GM19455 (cell line): Measurements from ENCODE around the gene SNU13.
"Not testable (repeated sequence)": the region's sequence is repeated elsewhere in the genome, so short reads cannot be mapped to it uniquely, and the experiment has no call there.

Experiments
- ATAC-seq: cut with Tn5 transposase; IDR thresholded peaks from one replicate; pipeline ENCODE4 v1.9.1; 2021; ENCODE audit not compliant: unreplicated experiment

SNU13 gene

GRCh38 chr22:41682033-41682807, 6.4 kb downstream of the SNU13 start:
- peak; percentile 74 for ATAC-seq

DNA sequence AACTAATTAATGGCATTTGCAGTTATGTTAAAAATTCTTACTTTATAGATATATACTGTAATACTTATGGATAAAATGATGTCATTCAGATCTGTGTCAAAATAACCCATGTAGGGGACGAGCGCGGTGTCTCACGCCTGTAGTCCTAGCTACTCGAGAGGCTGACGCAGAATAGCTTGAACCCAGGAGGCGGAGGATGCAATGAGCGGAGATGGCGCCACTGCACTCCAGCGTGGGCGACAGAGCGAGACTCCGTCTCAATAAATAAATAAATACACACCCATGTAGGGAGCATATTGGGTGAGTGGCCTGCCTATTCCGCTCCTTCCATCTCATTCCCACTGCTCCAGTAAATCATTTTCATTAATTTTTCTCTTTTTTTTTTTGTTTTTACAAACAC, 7.1 kb downstream of the SNU13 start:
- ATAC-seq: no peak

- ATAC-seq: no peak
These were observed 12.5 kb downstream of the SNU13 start for GRCh38 chr22:41676134-41676533.

DNA sequence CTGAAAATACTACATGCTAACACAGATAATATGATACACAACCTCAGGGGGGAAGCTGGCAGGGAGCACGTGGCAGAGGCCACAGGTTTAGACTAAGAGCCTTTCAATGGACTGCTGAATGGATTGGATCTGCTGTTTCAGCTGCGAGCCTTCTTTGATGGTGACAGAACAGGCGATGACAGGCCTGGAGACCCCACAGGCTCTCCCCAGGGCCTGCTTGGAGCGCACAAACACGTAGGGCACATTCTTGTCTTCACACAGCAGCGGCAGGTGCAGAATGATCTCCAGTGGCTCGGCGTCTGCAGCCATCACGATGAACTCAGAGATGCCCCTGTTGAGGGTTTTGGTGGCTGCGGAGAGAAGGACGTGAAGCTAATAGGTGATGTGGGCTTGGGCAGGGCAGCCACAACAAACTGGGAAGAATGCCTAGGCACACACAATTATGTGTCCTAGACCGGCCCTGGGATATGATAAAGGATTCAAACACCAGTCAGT, 13.8 kb downstream of the SNU13 start:
- ATAC-seq: no peak

GRCh38 chr22:41672780-41673509, 15.7 kb downstream of the SNU13 start:
- ATAC-seq: no peak

DNA sequence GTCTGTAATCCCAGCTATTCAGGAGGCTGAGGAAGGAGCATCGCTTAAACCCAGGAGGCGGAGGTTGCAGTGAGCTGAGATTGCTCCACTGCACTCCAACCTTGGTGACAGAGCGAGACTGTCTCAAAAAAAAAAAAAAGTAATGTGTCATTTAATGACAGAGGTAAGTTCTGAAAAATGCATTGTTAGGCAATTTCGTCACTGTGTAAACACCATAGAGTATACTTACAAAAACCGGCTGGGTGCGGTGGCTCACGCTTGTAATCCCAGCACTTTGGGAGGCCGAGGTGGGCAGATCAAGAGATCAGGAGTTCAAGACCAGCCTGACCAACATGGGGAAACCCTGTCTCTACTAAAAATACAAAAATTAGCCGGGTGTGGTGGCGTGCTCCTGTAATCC, 16.6 kb downstream of the SNU13 start:
- ATAC-seq: not testable (repeated sequence)

GRCh38 chr22:41668971-41669911, 19.4 kb downstream of the SNU13 start:
- no peak for ATAC-seq

GRCh38 chr22:41664951-41665350, 23.7 kb downstream of the SNU13 start:
- no peak for ATAC-seq

DNA sequence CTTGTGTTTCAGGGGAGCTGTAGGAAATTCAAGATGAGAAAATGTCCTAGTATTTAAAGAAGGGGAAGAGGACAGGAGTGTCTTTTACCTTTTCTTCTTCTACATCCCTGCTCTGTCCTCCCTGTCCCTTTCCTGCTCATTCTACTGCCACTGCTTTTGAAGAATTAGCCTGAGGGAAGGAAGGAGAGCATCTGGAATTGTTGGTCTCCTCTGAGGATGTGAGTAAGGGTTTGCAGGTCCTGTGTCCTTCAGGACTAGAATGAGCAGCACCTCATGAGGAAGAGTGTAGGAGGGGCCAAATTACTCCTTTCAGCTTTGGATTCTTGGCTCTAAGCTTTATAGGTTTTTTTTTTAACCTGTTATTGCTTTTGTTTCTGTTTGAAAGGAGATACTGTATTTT, 24.2 kb downstream of the SNU13 start:
- no peak for ATAC-seq

DNA sequence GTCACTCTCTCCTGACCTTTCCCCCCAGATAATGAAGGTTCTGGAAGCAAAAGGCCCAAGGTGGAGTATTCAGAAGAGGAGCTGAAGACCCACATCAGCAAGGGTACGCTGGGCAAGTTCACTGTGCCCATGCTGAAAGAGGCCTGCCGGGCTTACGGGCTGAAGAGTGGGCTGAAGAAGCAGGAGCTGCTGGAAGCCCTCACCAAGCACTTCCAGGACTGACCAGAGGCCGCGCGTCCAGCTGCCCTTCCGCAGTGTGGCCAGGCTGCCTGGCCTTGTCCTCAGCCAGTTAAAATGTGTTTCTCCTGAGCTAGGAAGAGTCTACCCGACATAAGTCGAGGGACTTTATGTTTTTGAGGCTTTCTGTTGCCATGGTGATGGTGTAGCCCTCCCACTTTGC, 25.1 kb downstream of the SNU13 start:
- not testable (repeated sequence) for ATAC-seq

- ATAC-seq: no peak
These were observed 27.0 kb downstream of the SNU13 start for GRCh38 chr22:41661713-41662112.

DNA sequence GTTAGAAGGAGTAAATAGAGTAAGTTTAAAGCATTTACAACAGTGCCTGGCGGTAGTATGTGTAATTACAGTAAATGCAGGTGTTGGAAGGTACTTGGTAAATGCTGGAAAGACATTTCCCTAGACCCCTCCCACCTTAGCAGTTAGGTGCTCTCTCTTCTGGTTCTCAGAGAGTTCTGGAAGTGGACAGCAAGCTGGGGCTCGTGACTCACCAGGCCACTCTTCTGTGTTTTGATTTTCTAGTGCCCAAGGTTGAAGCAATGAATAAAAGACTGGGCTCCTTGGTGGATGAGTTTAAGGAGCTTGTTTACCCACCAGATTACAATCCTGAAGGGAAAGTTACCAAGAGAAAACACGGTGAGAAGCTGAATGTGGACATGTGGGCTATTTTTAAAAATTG, 27.6 kb downstream of the SNU13 start:
- no peak for ATAC-seq

GRCh38 chr22:41660416-41660815, 28.3 kb downstream of the SNU13 start:
- ATAC-seq: no peak

DNA sequence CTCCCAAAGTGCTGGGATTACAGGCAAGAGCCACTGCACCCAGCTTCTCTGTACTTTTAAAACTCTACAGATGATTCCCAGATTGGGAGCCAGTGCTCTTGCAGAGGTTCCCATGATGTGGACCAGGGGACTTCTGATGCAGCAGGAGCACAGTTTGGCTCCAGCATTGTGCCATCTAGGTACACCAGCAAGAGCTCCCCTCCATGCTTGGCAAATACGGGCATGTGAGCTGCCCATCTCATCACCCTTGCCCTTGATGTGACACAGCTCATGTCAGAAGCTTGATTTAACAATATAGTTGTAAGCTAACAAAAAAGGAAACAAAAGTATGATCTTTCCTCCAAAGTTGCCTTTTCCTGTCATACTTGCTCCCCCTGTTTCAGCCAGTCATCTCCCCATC, 28.7 kb downstream of the SNU13 start:
- ATAC-seq: no peak

- no peak for ATAC-seq
These were observed 29.8 kb downstream of the SNU13 start for GRCh38 chr22:41658869-41659268.

DNA sequence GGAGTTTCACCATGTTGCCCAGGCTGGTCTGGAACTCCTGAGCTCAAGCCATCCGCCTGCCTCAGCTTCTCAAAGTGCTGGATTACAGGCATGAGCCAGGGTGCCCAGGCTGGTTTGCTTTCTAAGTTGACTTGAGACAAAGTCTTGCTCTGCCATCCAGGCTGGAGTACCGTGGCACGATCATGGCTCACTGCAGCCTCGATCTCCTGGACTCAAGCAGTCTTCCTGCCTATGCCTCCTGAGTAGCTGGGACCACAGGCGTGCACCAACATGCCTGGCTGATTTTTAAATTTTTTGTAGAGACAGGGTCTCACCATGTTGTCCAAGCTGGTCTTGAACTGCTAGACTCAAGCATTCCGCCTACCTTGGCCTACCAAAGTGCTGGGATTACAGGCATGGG, 31.0 kb downstream of the SNU13 start:
- no peak for ATAC-seq

DNA sequence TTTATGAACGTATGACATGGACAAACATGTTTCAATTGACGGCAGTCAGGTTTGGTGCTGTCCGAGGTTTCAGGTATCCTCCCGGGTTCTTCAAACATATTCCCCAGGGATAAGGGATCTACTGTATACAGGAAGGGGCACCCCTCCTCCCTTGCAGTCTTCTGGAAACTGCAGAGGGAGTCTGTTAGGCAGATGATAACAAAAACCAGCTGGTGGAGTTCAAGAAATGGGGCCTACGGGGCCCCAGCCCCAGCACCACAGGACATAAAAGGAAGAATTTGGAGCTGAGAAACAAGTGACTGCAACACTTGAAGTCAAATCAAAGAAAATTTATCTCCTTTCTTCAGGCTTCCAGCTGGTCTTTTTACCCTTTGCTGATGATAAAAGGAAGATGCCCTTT, 32.1 kb downstream of the SNU13 start:
- no peak for ATAC-seq

GRCh38 chr22:41654322-41654721, 34.3 kb downstream of the SNU13 start:
- no peak for ATAC-seq

DNA sequence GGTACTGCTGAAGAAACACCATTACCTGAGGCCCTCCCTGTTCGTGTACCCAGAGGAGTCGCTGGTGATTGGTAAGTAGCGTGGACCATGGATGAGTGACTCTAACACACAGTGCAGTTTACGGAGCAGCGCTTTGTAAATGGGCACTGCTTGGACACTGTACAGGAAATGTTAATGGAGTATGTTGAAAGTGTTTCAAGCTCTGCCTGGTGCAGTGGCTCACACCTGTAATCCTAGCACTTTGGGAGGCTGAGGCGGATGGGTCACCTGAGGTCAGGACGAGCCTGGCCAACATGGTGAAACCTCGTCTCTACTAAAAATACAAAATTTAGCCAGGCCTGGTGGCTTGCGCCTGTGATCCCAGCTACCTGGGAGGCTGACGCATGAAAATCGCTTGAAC, 37.8 kb downstream of the SNU13 start:
- ATAC-seq: no peak

GRCh38 chr22:41650229-41650628, 38.4 kb downstream of the SNU13 start:
- no peak for ATAC-seq

DNA sequence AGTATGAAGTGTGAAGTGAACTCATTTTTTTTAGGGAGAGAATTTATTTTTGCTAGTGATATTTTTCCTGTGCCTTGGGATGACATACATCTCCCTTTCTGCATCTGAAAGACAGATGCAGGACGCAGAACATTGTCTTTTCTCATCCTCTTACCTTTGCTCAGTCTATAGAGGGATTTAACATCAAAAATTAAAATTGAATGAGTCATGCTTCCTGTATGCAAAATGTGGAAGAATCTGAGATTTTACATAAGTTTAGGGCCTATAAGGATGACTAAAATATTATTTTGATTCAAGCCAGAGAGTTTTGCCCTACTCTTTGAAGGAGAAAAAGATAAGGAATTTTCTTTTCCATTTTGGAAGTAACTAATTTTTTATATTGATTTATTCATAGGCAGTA, 40.2 kb downstream of the SNU13 start:
- ATAC-seq: no peak
